WTC11 (cell line): ENCODE measurements around the gene POLR3F. TPM values are rescaled to one million over a fixed set of nuclear protein-coding genes. Genes with fewer than 3 reads are reported as not detected.

ENCODE experiments used
- AFF4 ChIP-seq: sonication (generic); formaldehyde crosslinking; IDR thresholded peaks from 2 replicates; pipeline ENCODE4 v1.8.1; 2023; ENCODE audit warnings: mild to moderate bottlenecking, missing genetic modification reagents, borderline replicate concordance
- ARID4B ChIP-seq: sonication (generic); formaldehyde crosslinking; IDR thresholded peaks from 2 replicates; pipeline ENCODE4 v1.8.0; 2023; ENCODE audit warnings: missing genetic modification reagents, mild to moderate bottlenecking, borderline replicate concordance
- ATF6 ChIP-seq: sonication (generic); formaldehyde crosslinking; IDR thresholded peaks from 2 replicates; pipeline ENCODE4 v1.8.1; 2023; ENCODE audit warnings: mild to moderate bottlenecking, missing genetic modification reagents
- E2F1 ChIP-seq: sonication (generic); formaldehyde crosslinking; IDR thresholded peaks from 2 replicates; pipeline ENCODE4 v1.8.0; 2022; ENCODE audit warnings: mild to moderate bottlenecking, missing genetic modification reagents
- E2F4 ChIP-seq: sonication (generic); formaldehyde crosslinking; IDR thresholded peaks from 2 replicates; pipeline ENCODE4 v1.8.1; 2022; ENCODE audit warnings: low read depth, mild to moderate bottlenecking, moderate library complexity, missing genetic modification reagents, borderline replicate concordance
- E2F5 ChIP-seq: sonication (generic); formaldehyde crosslinking; IDR thresholded peaks from 2 replicates; pipeline ENCODE4 v1.8.1; 2022; ENCODE audit warnings: mild to moderate bottlenecking, moderate library complexity, missing genetic modification reagents
- FOXK1 ChIP-seq: sonication (generic); formaldehyde crosslinking; IDR thresholded peaks from 2 replicates; pipeline ENCODE4 v1.8.0; 2022; ENCODE audit warnings: mild to moderate bottlenecking, moderate library complexity, missing genetic modification reagents
- HMGXB4 ChIP-seq: sonication (generic); formaldehyde crosslinking; IDR thresholded peaks from 2 replicates; pipeline ENCODE4 v1.8.1; 2023; ENCODE audit warnings: mild to moderate bottlenecking, moderate library complexity, missing genetic modification reagents
- NFE2L1 ChIP-seq: sonication (generic); formaldehyde crosslinking; IDR thresholded peaks from 2 replicates; pipeline ENCODE4 v1.8.1; 2023; ENCODE audit warnings: missing genetic modification reagents
- RORB ChIP-seq: fragments of 250-450 bp; sonication (Bioruptor Pico); IDR thresholded peaks from 2 replicates; pipeline ENCODE4 v1.9.0; 2021; ENCODE audit warnings: mild to moderate bottlenecking
- SP1 ChIP-seq: sonication (generic); formaldehyde crosslinking; conservative IDR thresholded peaks from 2 replicates; pipeline ENCODE4 v1.8.1; 2022; ENCODE audit warnings: missing genetic modification reagents
- STAT6 ChIP-seq: sonication (generic); formaldehyde crosslinking; conservative IDR thresholded peaks from 2 replicates; pipeline ENCODE4 v1.8.1; 2023; ENCODE audit warnings: mild to moderate bottlenecking, low read depth, missing genetic modification reagents, moderate library complexity
- TCF7 ChIP-seq: sonication (generic); formaldehyde crosslinking; IDR thresholded peaks from 2 replicates; pipeline ENCODE4 v1.8.0; 2022; ENCODE audit warnings: mild to moderate bottlenecking, low read depth, missing genetic modification reagents, moderate library complexity
- ZNF281 ChIP-seq: sonication (generic); formaldehyde crosslinking; IDR thresholded peaks from 2 replicates; pipeline ENCODE4 v1.8.0; 2023; ENCODE audit warnings: mild to moderate bottlenecking, missing genetic modification reagents
- total RNA-seq: library from RNA; stranded (reverse); gene quantifications from 3 replicates; pipeline ENCODE4 v1.2.3, GENCODE V29; 2021

The POLR3F gene
- total RNA-seq, 1 experiment from 2014 or later: 12.7 TPM

- TF ChIP-seq ARID4B (CRISPR knock-in tag): peak; percentile 47; the same call in 1 of the 2 replicates
- no peak for TF ChIP-seq TCF7 (CRISPR knock-in tag)
- no peak for TF ChIP-seq ZNF281
- no peak for TF ChIP-seq AFF4 (CRISPR knock-in tag)
- no peak for TF ChIP-seq E2F5 (CRISPR knock-in tag)
- peak; percentile 71; the same call in 1 of the 2 replicates for TF ChIP-seq FOXK1
- TF ChIP-seq E2F4 (CRISPR knock-in tag): no peak
- TF ChIP-seq NFE2L1: no peak
- peak; percentile 75; the same call in 1 of the 2 replicates for TF ChIP-seq HMGXB4 (CRISPR knock-in tag)
- TF ChIP-seq E2F1 (CRISPR knock-in tag): no peak
- TF ChIP-seq ATF6 (CRISPR knock-in tag): no peak
- TF ChIP-seq STAT6 (CRISPR knock-in tag): no peak
- peak; percentile 88 for TF ChIP-seq SP1 (CRISPR knock-in tag)
- TF ChIP-seq RORB (CRISPR knock-in tag): no peak
Observed at GRCh38 chr20:18507218-18508191, 40.3 kb downstream of the POLR3F start, which contains the start of gene SEC23B (continued).
